ENCODE data around the gene COLQ. TPM values are rescaled to one million over a fixed set of nuclear protein-coding genes. Genes with fewer than 3 reads are reported as not detected.

The COLQ gene
- total RNA-seq, 1 experiment from 2014 or later, result 1.9 TPM

DNA sequence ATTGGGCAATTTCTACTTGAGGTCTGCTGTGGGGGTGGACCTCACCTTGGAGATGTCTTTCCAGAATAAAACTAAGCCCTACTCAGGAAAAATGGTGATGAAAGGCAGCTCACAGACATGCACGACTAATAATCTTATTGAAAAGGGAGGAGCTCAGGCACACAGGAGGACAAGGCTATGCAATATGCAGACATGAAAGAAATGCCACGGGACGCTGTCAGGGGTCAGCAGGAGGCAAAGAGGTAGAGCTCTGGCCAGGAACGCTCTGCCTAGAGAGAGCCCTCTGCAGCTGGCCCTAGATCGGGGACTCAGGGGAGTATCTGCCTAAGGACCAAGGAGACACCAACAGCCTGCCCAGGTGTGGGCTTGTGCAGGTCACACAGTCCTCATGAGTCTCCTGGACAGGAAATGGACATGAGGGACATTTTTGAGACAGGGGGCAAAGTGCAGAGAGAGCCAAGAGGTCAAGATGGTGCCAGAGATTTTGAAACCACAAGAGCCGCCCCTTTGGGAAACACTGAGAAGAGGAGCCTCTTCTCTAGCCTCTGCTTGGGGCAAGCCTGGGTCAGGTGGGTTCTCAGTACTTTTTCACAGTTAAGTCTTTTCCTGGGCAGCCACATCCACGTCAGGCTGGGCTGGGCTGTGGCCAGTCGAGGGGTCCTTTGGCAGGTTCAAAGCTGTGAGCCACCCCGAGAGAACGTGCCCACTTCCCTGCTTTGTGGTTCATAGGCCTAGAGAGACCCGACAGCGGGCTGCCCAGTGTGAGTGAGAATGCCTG, 70.9 kb downstream of the COLQ start (continued):
- TF ChIP-seq, protein P1, sequence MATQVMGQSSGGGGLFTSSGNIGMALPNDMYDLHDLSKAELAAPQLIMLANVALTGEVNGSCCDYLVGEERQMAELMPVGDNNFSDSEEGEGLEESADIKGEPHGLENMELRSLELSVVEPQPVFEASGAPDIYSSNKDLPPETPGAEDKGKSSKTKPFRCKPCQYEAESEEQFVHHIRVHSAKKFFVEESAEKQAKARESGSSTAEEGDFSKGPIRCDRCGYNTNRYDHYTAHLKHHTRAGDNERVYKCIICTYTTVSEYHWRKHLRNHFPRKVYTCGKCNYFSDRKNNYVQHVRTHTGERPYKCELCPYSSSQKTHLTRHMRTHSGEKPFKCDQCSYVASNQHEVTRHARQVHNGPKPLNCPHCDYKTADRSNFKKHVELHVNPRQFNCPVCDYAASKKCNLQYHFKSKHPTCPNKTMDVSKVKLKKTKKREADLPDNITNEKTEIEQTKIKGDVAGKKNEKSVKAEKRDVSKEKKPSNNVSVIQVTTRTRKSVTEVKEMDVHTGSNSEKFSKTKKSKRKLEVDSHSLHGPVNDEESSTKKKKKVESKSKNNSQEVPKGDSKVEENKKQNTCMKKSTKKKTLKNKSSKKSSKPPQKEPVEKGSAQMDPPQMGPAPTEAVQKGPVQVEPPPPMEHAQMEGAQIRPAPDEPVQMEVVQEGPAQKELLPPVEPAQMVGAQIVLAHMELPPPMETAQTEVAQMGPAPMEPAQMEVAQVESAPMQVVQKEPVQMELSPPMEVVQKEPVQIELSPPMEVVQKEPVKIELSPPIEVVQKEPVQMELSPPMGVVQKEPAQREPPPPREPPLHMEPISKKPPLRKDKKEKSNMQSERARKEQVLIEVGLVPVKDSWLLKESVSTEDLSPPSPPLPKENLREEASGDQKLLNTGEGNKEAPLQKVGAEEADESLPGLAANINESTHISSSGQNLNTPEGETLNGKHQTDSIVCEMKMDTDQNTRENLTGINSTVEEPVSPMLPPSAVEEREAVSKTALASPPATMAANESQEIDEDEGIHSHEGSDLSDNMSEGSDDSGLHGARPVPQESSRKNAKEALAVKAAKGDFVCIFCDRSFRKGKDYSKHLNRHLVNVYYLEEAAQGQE (IDR thresholded peaks at IDR 0.05; ENCODE audit: low read depth), result no peak
- TF ChIP-seq ZFX (IDR thresholded peaks at IDR 0.05), result no peak
- TF ChIP-seq EZH2 (IDR thresholded peaks at IDR 0.05), result no peak
- no peak for TF ChIP-seq SRF (IDR thresholded peaks at IDR 0.05; ENCODE audit: low read depth)
- no peak for TF ChIP-seq POLR2A (IDR thresholded peaks at IDR 0.05; ENCODE audit: borderline replicate concordance, extremely low read depth, insufficient read depth, insufficient read length)
- TF ChIP-seq EGR1 (IDR thresholded peaks at IDR 0.05; ENCODE audit: low read depth), result no peak
- TF ChIP-seq POLR2AphosphoS5 (IDR thresholded peaks at IDR 0.05; ENCODE audit: low read depth, low read length), result no peak
- TF ChIP-seq EZH2phosphoT487 (IDR thresholded peaks at IDR 0.05; ENCODE audit: borderline replicate concordance), result no peak

GRCh38 chr3:15449489-15450224, 71.8 kb downstream of the COLQ start:
- BruUV-seq (replicated peaks), result no TSS peak
- no peak for ATAC-seq
- Histone ChIP-seq H3K79me2 (ENCODE audit: insufficient read depth, low read length) (no peaks in the 10 kb centered on the region), H3K4me2 (ENCODE audit: low read length) (no peak overlapping the region), H3K9me3 (ENCODE audit: control insufficient read depth in 1 of 2, insufficient read depth in 1 of 2, low read depth in 1 of 2, low read length in 2 of 2) (no peaks in the 10 kb centered on the region), H2AFZ (ENCODE audit: low read depth, low read length, poor library complexity, severe bottlenecking) (no peak overlapping the region), H3K9ac (ENCODE audit: low read length) (no peak overlapping the region), H3K9me2 (ENCODE audit: insufficient read depth) (no peaks in the 10 kb centered on the region), H3K4me1 (ENCODE audit: control insufficient read depth in 1 of 2, insufficient read depth in 2 of 2, low read length in 2 of 2) (no peaks in the 10 kb centered on the region), H3K27me3 (ENCODE audit: insufficient read depth, low read length) (no peaks in the 10 kb centered on the region), H4K20me1 (ENCODE audit: insufficient read depth) (no peaks in the 10 kb centered on the region), H3K36me3 (ENCODE audit: control insufficient read depth in 1 of 2, insufficient read depth in 2 of 2, low read length in 2 of 2) (no peaks in the 10 kb centered on the region), H3K4me3 (replicated peaks in 1 of 2; ENCODE audit: low read depth in 1 of 2, low read length in 2 of 2) (no peak overlapping the region), H3K27ac (ENCODE audit: low read depth, low read length) (no peak overlapping the region)
- intact Hi-C loops (cut with micrococcal nuclease), result no loop called here
- POLR2A ChIA-PET, result no interaction called here
- RAD21 ChIA-PET (ENCODE audit: low non-redundant PET in 1 of 2, low total read pairs in 2 of 2, uncharacterized antibody in 2 of 2, unreplicated experiment in 2 of 2), result no interaction called here
- CTCF ChIA-PET, result no interaction called here
- no peak for DNase-seq (ENCODE audit: low read depth, low spot score)
- TF ChIP-seq, protein P2, sequence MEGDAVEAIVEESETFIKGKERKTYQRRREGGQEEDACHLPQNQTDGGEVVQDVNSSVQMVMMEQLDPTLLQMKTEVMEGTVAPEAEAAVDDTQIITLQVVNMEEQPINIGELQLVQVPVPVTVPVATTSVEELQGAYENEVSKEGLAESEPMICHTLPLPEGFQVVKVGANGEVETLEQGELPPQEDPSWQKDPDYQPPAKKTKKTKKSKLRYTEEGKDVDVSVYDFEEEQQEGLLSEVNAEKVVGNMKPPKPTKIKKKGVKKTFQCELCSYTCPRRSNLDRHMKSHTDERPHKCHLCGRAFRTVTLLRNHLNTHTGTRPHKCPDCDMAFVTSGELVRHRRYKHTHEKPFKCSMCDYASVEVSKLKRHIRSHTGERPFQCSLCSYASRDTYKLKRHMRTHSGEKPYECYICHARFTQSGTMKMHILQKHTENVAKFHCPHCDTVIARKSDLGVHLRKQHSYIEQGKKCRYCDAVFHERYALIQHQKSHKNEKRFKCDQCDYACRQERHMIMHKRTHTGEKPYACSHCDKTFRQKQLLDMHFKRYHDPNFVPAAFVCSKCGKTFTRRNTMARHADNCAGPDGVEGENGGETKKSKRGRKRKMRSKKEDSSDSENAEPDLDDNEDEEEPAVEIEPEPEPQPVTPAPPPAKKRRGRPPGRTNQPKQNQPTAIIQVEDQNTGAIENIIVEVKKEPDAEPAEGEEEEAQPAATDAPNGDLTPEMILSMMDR (IDR thresholded peaks at IDR 0.05 in 2 of 3, conservative IDR thresholded peaks at IDR 0.05 in 1 of 3; ENCODE audit: borderline replicate concordance in 1 of 3, insufficient read depth in 1 of 3, low read depth in 2 of 3, low read length in 2 of 3), result no peak
- no peak for TF ChIP-seq SRF (IDR thresholded peaks at IDR 0.05; ENCODE audit: low read depth)
- TF ChIP-seq SP1 (IDR thresholded peaks at IDR 0.05; ENCODE audit: low read depth), result no peak
- TF ChIP-seq ZBTB33 (IDR thresholded peaks at IDR 0.05; ENCODE audit: extremely low read depth, insufficient replicate concordance, low read length), result no peak
